K562 (cell line): Measurements from ENCODE around the gene CYB5D1. TPM values are rescaled to one million over a fixed set of nuclear protein-coding genes. Genes with fewer than 3 reads are reported as not detected.

ENCODE experiments used
- ESRRA ChIP-seq: fragments of 450-650 bp; IDR thresholded peaks from 2 replicates; pipeline ENCODE4 v1.6.1; 2014; ENCODE audit warnings: low read depth, mild to moderate bottlenecking, moderate library complexity, borderline replicate concordance
- GATAD2A ChIP-seq: fragments of 450-650 bp; IDR thresholded peaks from 2 replicates; pipeline ENCODE4 v1.6.1; 2017
- JUND ChIP-seq, 2 experiments: IDR thresholded peaks; 2 replicates in 1 of 2; 3 replicates in 1 of 2; pipeline ENCODE4 v1.6.1; 2011; ENCODE audit warnings: borderline replicate concordance in 2 of 2, low read depth in 2 of 2, low read length in 2 of 2, improper control_type of control experiment in 1 of 2, missing biosample characterization in 1 of 2, missing genetic modification characterization in 1 of 2, missing genetic modification reagents in 1 of 2
- MCM3 ChIP-seq: fragments of 450-650 bp; IDR thresholded peaks from 2 replicates; pipeline ENCODE4 v1.6.1; 2016
- MEIS2 ChIP-seq: fragments of 450-650 bp; IDR thresholded peaks from 2 replicates; pipeline ENCODE4 v1.6.1; 2014; ENCODE audit warnings: mild to moderate bottlenecking; ENCODE audit not compliant: partially characterized antibody
- NR1H2 ChIP-seq: sonication (generic); formaldehyde crosslinking; IDR thresholded peaks from 2 replicates; pipeline ENCODE4 v1.4.0; 2020; ENCODE audit warnings: mild to moderate bottlenecking, missing genetic modification reagents
- NR2C2 ChIP-seq, 2 experiments: fragments of 200-800 bp in 1 of 2; sonication (Bioruptor generic) in 1 of 2; sonication (generic) in 1 of 2; formaldehyde crosslinking in 1 of 2; IDR thresholded peaks; 2 replicates each; pipeline versions ENCODE4 v1.6.1 to v1.8.0; 2016 to 2022; ENCODE audit warnings: mild to moderate bottlenecking in 1 of 2, missing compliant biosample characterization in 1 of 2, missing genetic modification characterization in 1 of 2, missing genetic modification reagents in 1 of 2
- NRF1 ChIP-seq, 2 experiments: fragments of 450-650 bp; IDR thresholded peaks in 1 of 2; conservative IDR thresholded peaks in 1 of 2; 2 replicates each; pipeline ENCODE4 v1.6.1; 2014; ENCODE audit warnings: mild to moderate bottlenecking in 2 of 2
- SMAD4 ChIP-seq: fragments of 250-450 bp; sonication (Bioruptor Pico); conservative IDR thresholded peaks from 2 replicates; pipeline ENCODE4 v1.8.0; 2021; ENCODE audit warnings: inconsistent platforms, mild to moderate bottlenecking, moderate library complexity
- TARDBP ChIP-seq: fragments of 450-650 bp; IDR thresholded peaks from 2 replicates; pipeline ENCODE4 v1.6.1; 2016
- ZNF133 ChIP-seq: fragments of 250-450 bp; sonication (Bioruptor Pico); IDR thresholded peaks from 2 replicates; pipeline ENCODE4 v1.4.0; 2020; ENCODE audit warnings: mild to moderate bottlenecking
- polyA plus RNA-seq, 8 experiments: library from polyadenylated mRNA; depleted of rRNA in 4 of 8; stranded (reverse) in 5 of 8; unstranded in 3 of 8; fragments of >200 nt; fragmentation: Nextera tagmentation in 2 of 8; fragmentation: Illumina TruSeq in 1 of 8; extraction: Ambion mirVana in 2 of 8; extraction: Trizol in 1 of 8; gene quantifications; 2 replicates each; pipeline versions ENCODE4 v1.2.1 to v1.2.3, GENCODE V29; 2011 to 2014; ENCODE audit warnings: inconsistent platforms in 1 of 8, missing spikeins in 1 of 8
- total RNA-seq, 7 experiments: library from RNA; depleted of rRNA in 6 of 7; stranded (reverse); fragments of >200 nt in 6 of 7; fragmentation: Illumina TruSeq in 2 of 7; extraction: Trizol in 2 of 7; gene quantifications; 2 replicates each; pipeline versions ENCODE4 v1.2.1 to v1.2.3, GENCODE V29; 2011 to 2021; ENCODE audit warnings: low replicate concordance in 1 of 7
- TF ChIP-seq, protein P1 (sequence below), 3 experiments: IDR thresholded peaks in 2 of 3; conservative IDR thresholded peaks in 1 of 3; 2 replicates each; pipeline ENCODE4 v1.5.1; 2011 to 2012; ENCODE audit warnings: low read length in 3 of 3, mild to moderate bottlenecking in 3 of 3, control low read depth in 2 of 3, improper control_type of control experiment in 1 of 3, inconsistent platforms in 1 of 3, low read depth in 1 of 3, mixed read lengths in 1 of 3, moderate library complexity in 1 of 3; ENCODE audit not compliant: insufficient read depth in 2 of 3
- TF ChIP-seq, protein P2 (sequence below): fragments of 200-600 bp; sonication (generic); IDR thresholded peaks from one replicate; pipeline ENCODE4 v1.6.1; 2012; ENCODE audit warnings: mild to moderate bottlenecking, low read depth, low read length, inconsistent platforms

CYB5D1 gene
- total and polyA plus RNA-seq, 9 of the 15 experiments (the other 6 are each of a cell fraction or from before 2014, with no cell fraction given) = 2.4 to 7.9 (median 5.7) TPM

DNA sequence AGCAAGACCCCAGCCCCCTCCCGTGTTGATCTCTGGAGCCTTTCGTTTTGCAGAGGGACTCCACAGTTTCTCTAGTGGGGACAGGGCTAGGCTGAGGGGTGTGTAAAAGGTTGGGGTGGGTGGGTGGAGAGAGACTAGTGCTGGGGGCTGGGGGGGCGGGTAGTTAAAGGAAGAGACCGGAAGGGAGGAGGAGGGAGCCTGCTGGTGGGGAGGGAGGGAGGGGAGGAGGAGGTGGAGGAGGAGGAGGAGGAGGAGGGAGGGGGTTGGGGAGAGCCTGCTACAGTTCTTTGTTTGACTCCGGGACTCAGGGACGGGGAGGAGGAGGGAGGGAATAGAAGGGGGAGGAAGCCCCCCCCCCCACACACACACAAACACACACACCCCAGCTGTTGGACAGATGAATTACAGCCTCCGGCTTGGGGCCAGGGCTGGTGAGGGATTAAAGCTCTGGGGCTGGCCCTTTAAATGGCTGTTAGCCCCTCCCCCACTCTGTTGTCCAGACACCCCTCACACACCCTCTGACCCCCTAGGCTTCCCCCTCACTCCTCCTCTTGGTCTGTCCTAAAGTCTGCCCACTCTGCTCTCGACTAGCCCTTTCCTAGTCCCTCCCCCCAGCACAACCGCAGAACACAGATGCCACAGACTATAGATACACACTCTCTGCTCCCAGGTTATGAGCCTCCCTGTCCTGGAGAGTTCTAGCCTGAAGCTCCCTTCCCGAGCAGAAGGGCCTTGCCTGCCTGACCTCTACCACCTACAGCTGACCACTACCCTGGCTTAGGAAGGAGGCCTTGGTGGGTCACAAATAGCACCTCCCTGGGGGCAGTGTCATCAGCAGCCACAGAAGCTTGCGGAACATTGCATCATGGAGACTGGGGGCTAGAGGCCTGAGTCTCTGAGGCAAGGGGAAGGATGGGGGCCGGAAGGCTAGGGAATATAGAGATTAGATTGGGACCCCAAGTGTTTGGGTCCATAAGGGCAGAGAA lies 19.4 kb upstream of the CYB5D1 start (continued):
- TF ChIP-seq, protein P1, sequence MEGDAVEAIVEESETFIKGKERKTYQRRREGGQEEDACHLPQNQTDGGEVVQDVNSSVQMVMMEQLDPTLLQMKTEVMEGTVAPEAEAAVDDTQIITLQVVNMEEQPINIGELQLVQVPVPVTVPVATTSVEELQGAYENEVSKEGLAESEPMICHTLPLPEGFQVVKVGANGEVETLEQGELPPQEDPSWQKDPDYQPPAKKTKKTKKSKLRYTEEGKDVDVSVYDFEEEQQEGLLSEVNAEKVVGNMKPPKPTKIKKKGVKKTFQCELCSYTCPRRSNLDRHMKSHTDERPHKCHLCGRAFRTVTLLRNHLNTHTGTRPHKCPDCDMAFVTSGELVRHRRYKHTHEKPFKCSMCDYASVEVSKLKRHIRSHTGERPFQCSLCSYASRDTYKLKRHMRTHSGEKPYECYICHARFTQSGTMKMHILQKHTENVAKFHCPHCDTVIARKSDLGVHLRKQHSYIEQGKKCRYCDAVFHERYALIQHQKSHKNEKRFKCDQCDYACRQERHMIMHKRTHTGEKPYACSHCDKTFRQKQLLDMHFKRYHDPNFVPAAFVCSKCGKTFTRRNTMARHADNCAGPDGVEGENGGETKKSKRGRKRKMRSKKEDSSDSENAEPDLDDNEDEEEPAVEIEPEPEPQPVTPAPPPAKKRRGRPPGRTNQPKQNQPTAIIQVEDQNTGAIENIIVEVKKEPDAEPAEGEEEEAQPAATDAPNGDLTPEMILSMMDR (IDR thresholded peaks at IDR 0.05 in 2 of 3, conservative IDR thresholded peaks at IDR 0.05 in 1 of 3; ENCODE audit: insufficient read depth in 2 of 3, low read depth in 1 of 3, low read length in 3 of 3) = no peak
- TF ChIP-seq ZNF133 (CRISPR knock-in tag) (no peak), NR2C2 (CRISPR knock-in tag; IDR thresholded peaks at IDR 0.05) (no peak), NR2C2 (tag; IDR thresholded peaks at IDR 0.05) (peak; percentile 66; the same call in 1 of the 2 replicates), JUND (IDR thresholded peaks at IDR 0.05; ENCODE audit: borderline replicate concordance, low read depth, low read length) (peak; percentile 85), JUND (tag; IDR thresholded peaks at IDR 0.05; ENCODE audit: borderline replicate concordance, low read depth, low read length) (peak; percentile 49; the same call in 1 of the 3 replicates), MCM3 (no peak), NRF1 (conservative IDR thresholded peaks at IDR 0.05 in 1 of 2, IDR thresholded peaks at IDR 0.05 in 1 of 2) (peak in 1 of 2 experiments; percentile 30; a peak in 1 of 4 replicates), ESRRA (peak; percentile 41; the same call in 1 of the 2 replicates), NR1H2 (CRISPR knock-in tag) (no peak), GATAD2A (no peak), TARDBP (no peak), SMAD4 (no peak; the same call in none of the 2 replicates), MEIS2 (peak; percentile 68)
- TF ChIP-seq, protein P2, sequence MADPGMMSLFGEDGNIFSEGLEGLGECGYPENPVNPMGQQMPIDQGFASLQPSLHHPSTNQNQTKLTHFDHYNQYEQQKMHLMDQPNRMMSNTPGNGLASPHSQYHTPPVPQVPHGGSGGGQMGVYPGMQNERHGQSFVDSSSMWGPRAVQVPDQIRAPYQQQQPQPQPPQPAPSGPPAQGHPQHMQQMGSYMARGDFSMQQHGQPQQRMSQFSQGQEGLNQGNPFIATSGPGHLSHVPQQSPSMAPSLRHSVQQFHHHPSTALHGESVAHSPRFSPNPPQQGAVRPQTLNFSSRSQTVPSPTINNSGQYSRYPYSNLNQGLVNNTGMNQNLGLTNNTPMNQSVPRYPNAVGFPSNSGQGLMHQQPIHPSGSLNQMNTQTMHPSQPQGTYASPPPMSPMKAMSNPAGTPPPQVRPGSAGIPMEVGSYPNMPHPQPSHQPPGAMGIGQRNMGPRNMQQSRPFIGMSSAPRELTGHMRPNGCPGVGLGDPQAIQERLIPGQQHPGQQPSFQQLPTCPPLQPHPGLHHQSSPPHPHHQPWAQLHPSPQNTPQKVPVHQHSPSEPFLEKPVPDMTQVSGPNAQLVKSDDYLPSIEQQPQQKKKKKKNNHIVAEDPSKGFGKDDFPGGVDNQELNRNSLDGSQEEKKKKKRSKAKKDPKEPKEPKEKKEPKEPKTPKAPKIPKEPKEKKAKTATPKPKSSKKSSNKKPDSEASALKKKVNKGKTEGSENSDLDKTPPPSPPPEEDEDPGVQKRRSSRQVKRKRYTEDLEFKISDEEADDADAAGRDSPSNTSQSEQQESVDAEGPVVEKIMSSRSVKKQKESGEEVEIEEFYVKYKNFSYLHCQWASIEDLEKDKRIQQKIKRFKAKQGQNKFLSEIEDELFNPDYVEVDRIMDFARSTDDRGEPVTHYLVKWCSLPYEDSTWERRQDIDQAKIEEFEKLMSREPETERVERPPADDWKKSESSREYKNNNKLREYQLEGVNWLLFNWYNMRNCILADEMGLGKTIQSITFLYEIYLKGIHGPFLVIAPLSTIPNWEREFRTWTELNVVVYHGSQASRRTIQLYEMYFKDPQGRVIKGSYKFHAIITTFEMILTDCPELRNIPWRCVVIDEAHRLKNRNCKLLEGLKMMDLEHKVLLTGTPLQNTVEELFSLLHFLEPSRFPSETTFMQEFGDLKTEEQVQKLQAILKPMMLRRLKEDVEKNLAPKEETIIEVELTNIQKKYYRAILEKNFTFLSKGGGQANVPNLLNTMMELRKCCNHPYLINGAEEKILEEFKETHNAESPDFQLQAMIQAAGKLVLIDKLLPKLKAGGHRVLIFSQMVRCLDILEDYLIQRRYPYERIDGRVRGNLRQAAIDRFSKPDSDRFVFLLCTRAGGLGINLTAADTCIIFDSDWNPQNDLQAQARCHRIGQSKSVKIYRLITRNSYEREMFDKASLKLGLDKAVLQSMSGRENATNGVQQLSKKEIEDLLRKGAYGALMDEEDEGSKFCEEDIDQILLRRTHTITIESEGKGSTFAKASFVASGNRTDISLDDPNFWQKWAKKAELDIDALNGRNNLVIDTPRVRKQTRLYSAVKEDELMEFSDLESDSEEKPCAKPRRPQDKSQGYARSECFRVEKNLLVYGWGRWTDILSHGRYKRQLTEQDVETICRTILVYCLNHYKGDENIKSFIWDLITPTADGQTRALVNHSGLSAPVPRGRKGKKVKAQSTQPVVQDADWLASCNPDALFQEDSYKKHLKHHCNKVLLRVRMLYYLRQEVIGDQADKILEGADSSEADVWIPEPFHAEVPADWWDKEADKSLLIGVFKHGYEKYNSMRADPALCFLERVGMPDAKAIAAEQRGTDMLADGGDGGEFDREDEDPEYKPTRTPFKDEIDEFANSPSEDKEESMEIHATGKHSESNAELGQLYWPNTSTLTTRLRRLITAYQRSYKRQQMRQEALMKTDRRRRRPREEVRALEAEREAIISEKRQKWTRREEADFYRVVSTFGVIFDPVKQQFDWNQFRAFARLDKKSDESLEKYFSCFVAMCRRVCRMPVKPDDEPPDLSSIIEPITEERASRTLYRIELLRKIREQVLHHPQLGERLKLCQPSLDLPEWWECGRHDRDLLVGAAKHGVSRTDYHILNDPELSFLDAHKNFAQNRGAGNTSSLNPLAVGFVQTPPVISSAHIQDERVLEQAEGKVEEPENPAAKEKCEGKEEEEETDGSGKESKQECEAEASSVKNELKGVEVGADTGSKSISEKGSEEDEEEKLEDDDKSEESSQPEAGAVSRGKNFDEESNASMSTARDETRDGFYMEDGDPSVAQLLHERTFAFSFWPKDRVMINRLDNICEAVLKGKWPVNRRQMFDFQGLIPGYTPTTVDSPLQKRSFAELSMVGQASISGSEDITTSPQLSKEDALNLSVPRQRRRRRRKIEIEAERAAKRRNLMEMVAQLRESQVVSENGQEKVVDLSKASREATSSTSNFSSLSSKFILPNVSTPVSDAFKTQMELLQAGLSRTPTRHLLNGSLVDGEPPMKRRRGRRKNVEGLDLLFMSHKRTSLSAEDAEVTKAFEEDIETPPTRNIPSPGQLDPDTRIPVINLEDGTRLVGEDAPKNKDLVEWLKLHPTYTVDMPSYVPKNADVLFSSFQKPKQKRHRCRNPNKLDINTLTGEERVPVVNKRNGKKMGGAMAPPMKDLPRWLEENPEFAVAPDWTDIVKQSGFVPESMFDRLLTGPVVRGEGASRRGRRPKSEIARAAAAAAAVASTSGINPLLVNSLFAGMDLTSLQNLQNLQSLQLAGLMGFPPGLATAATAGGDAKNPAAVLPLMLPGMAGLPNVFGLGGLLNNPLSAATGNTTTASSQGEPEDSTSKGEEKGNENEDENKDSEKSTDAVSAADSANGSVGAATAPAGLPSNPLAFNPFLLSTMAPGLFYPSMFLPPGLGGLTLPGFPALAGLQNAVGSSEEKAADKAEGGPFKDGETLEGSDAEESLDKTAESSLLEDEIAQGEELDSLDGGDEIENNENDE = no peak
